Breast epithelium (tissue), 3 donors: ENCODE results near the gene GARIN5A.
"Not testable (repeated sequence)": the region's sequence is repeated elsewhere in the genome, so short reads cannot be mapped to it uniquely, and the experiment has no call there.

Experiments
- POLR2A ChIP-seq: fragments of 450-650 bp; IDR thresholded peaks from one replicate; pipeline ENCODE4 v1.6.1; 2016; ENCODE audit warnings: antibody characterized with exemption, mild to moderate bottlenecking, moderate library complexity
- TF ChIP-seq, protein P1 (sequence below), 3 donors: fragments of 450-650 bp; IDR thresholded peaks; one replicate each; pipeline ENCODE4 v1.5.1; 2016 to 2017; ENCODE audit warnings: antibody characterized with exemption in 3 of 3, mild to moderate bottlenecking in 3 of 3, moderate library complexity in 3 of 3

- TF ChIP-seq, protein P1, sequence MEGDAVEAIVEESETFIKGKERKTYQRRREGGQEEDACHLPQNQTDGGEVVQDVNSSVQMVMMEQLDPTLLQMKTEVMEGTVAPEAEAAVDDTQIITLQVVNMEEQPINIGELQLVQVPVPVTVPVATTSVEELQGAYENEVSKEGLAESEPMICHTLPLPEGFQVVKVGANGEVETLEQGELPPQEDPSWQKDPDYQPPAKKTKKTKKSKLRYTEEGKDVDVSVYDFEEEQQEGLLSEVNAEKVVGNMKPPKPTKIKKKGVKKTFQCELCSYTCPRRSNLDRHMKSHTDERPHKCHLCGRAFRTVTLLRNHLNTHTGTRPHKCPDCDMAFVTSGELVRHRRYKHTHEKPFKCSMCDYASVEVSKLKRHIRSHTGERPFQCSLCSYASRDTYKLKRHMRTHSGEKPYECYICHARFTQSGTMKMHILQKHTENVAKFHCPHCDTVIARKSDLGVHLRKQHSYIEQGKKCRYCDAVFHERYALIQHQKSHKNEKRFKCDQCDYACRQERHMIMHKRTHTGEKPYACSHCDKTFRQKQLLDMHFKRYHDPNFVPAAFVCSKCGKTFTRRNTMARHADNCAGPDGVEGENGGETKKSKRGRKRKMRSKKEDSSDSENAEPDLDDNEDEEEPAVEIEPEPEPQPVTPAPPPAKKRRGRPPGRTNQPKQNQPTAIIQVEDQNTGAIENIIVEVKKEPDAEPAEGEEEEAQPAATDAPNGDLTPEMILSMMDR (IDR thresholded peaks at IDR 0.05) = not testable (repeated sequence)
- TF ChIP-seq POLR2A = not testable (repeated sequence)
Measured at GRCh38 chr19:50473336-50473735, 3.3 kb downstream of the GARIN5A start.
